ENCODE data around the gene RDH5. TPM values are rescaled to one million over a fixed set of nuclear protein-coding genes. Genes with fewer than 3 reads are reported as not detected.

The RDH5 gene
- total RNA-seq, 2 donors from 2014 or later: 12.9 to 13.8 TPM

DNA sequence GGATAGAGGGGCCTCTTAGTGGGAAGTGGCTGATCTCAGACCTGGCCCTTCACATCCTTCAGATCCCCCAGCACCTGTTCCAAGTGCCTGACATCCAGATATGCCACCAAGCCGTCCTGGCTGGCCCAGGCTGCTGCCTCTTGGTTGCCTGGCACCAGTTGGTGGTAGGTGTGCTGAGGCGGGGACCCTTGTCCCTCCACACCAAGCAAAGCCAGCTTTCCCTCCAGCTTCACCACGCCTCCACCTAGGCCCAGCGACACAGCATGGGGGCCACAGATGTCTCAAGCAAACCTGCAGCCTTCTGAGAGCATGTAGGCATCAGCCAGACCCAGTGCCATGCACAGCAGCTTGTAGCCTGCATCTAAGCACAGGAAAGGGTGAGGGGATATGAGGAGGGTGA is 12.1 kb downstream of the RDH5 start:
- no peaks in the 10 kb centered on the region for H3K27me3 Mint-ChIP-seq
- peaks cover 24% of the 10 kb centered on the region for H3K4me1 Mint-ChIP-seq
- no peak overlapping the region for H3K27ac Mint-ChIP-seq
- ATAC-seq (no peak), DNase-seq (no peak)
- H3K9me3 ChIP-seq (ENCODE audit: control insufficient read depth, low read length, poor library complexity, severe bottlenecking): no peaks in the 10 kb centered on the region
- no peaks in the 10 kb centered on the region for H3K36me3 Mint-ChIP-seq (ENCODE audit: low read depth)
- H3K4me3 Mint-ChIP-seq: no peak overlapping the region

DNA sequence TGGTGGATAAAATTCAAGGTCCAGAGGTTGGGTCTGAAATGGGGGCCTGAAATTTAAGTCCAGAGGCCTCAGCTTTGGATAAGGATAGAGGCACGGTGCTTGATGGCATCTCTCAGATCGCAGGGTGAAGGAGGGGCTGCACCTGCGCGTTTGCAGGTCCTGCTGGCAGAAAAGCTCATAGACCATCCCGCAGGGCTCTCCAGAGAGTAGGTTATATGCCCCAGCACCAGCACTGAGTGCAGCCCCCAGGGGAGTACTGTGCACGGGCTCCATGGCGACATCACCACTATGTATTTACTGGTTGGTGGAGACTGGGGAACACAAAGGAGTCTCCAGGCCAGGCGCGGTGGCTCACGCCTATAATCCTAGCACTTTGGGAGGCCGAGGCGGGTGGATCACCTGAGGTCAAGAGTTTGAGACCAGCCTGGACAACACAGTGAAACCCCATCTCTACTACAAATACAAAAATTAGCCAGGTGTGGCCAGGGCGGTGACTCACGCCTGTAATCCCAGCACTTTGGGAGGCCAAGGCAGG is 12.9 kb downstream of the RDH5 start:
- DNase-seq (no peak), ATAC-seq (no peak)
- no peaks in the 10 kb centered on the region for H3K9me3 ChIP-seq (ENCODE audit: control insufficient read depth, low read length, poor library complexity, severe bottlenecking)
- no peaks in the 10 kb centered on the region for H3K27me3 Mint-ChIP-seq
- H3K36me3 Mint-ChIP-seq (ENCODE audit: low read depth): no peaks in the 10 kb centered on the region
- no peak overlapping the region for H3K4me3 Mint-ChIP-seq
- H3K27ac Mint-ChIP-seq: no peak overlapping the region
- peaks cover 27% of the 10 kb centered on the region for H3K4me1 Mint-ChIP-seq

DNA sequence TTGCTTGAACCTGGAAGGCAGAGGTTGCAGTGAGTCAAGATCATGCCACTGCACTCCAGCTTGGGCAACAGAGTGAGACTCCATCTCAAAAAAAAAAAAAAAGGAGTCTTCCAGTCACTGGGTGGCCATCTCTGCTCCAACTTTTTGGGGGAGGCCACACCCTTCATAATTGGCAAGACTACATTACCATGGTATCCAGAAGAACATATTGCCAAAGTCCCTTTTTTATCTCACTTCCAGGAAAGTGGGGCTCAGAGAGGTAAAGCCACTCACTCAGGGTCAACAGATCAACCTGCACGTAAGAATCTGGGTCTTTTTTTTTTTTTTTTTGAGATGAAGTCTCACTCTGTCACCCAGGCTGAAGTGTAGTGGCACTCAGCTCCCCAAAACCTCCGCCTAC is 13.7 kb downstream of the RDH5 start:
- peaks cover 32% of the 10 kb centered on the region for H3K4me1 Mint-ChIP-seq
- ATAC-seq (no peak), DNase-seq (no peak)
- H3K27me3 Mint-ChIP-seq: no peaks in the 10 kb centered on the region
- no peaks in the 10 kb centered on the region for H3K9me3 ChIP-seq (ENCODE audit: control insufficient read depth, low read length, poor library complexity, severe bottlenecking)
- no peaks in the 10 kb centered on the region for H3K36me3 Mint-ChIP-seq (ENCODE audit: low read depth)
- no peak overlapping the region for H3K4me3 Mint-ChIP-seq
- no peak overlapping the region for H3K27ac Mint-ChIP-seq

GRCh38 chr12:55734595-55734994 is 14.4 kb downstream of the RDH5 start:
- no peaks in the 10 kb centered on the region for H3K36me3 Mint-ChIP-seq (ENCODE audit: low read depth)
- H3K4me1 Mint-ChIP-seq: peaks cover 30% of the 10 kb centered on the region
- H3K27me3 Mint-ChIP-seq: no peaks in the 10 kb centered on the region
- ATAC-seq (no peak), DNase-seq (no peak)
- H3K9me3 ChIP-seq (ENCODE audit: control insufficient read depth, low read length, poor library complexity, severe bottlenecking): no peaks in the 10 kb centered on the region
- H3K27ac Mint-ChIP-seq: peak overlapping the region; percentile 27
- H3K4me3 Mint-ChIP-seq: no peak overlapping the region

DNA sequence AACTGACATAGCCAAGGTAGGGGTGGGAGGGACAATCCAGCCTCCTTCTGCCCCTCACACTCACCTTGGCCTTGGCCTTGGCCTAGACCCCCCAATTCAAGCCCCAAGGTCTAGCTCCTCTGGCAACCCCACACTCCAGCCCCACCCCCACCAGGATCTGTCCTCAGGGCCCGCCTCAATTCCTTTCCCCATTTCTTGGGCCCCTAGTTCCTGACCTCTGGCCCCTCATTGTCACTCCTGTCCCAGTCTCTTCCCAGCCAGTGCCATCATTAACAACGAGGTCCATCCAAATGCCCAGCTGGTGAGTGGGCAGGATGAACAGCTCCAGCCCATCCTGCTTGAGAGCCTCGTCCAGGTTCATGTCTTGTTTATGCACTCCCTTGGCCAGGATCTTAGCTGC is 15.9 kb downstream of the RDH5 start:
- no peaks in the 10 kb centered on the region for H3K9me3 ChIP-seq (ENCODE audit: control insufficient read depth, low read length, poor library complexity, severe bottlenecking)
- H3K36me3 Mint-ChIP-seq (ENCODE audit: low read depth): no peaks in the 10 kb centered on the region
- no peak overlapping the region for H3K4me3 Mint-ChIP-seq
- H3K27ac Mint-ChIP-seq: no peak overlapping the region
- no peaks in the 10 kb centered on the region for H3K27me3 Mint-ChIP-seq
- H3K4me1 Mint-ChIP-seq: peaks cover 18% of the 10 kb centered on the region
- ATAC-seq (no peak), DNase-seq (no peak)

DNA sequence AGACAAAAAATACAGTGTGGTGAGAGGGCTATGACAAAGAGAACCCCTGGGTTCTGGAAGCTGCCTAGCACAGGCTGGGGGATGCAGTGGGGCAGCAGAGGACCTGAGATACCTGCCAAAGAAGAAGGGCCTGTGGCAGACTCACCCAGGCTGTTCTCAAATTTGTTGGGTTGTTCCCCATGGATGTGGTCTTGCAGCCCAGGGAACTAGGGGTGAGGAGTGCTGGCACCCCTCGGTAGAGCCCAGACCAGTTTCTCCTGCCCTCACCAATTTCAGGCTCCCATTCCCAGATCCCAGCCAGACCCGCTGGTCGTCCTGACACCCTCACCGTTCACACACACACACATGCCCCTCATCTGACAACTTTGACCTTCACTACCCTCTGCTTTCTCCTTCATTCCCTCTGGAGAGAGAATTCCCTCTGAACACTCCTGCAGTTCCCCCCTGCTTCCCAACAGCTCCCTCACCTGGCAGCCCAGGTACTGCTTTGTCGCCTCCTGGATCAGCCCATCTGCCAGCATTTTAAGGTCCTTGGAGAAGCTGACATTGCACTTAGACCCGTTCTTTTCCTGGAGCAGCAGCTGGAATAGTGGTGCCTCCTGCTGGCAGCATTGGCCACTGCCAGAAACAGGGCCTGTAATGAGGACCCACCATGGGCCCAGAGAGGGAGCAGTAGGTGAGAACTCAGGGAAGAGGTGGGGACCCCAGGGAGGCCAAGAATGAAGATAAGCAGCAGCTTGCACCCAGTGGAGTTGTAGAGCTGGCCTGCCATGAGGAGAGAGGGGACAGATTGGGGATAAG is 16.8 kb downstream of the RDH5 start:
- DNase-seq: peak in 2 of 3 donors; percentile 19 to 53
- Mint-ChIP-seq H3K4me1 (peaks cover 20% of the 10 kb centered on the region), H3K4me3 (peak overlapping the region; percentile 94), H3K27me3 (no peaks in the 10 kb centered on the region), H3K27ac (peak overlapping the region; percentile 90), H3K36me3 (ENCODE audit: low read depth) (no peaks in the 10 kb centered on the region)
- ATAC-seq: peak; percentile 53
- H3K9me3 ChIP-seq (ENCODE audit: control insufficient read depth, low read length, poor library complexity, severe bottlenecking): no peaks in the 10 kb centered on the region

- ATAC-seq: no peak
- H3K27ac Mint-ChIP-seq: peak overlapping the region; percentile 90
- H3K9me3 ChIP-seq (ENCODE audit: control insufficient read depth, low read length, poor library complexity, severe bottlenecking): no peaks in the 10 kb centered on the region
- H3K27me3 Mint-ChIP-seq: no peaks in the 10 kb centered on the region
- DNase-seq: no peak
- peak overlapping the region; percentile 94 for H3K4me3 Mint-ChIP-seq
- peaks cover 2% of the 10 kb centered on the region for H3K36me3 Mint-ChIP-seq (ENCODE audit: low read depth)
- H3K4me1 Mint-ChIP-seq: peaks cover 26% of the 10 kb centered on the region
These were observed 17.5 kb downstream of the RDH5 start for GRCh38 chr12:55737581-55738122.

DNA sequence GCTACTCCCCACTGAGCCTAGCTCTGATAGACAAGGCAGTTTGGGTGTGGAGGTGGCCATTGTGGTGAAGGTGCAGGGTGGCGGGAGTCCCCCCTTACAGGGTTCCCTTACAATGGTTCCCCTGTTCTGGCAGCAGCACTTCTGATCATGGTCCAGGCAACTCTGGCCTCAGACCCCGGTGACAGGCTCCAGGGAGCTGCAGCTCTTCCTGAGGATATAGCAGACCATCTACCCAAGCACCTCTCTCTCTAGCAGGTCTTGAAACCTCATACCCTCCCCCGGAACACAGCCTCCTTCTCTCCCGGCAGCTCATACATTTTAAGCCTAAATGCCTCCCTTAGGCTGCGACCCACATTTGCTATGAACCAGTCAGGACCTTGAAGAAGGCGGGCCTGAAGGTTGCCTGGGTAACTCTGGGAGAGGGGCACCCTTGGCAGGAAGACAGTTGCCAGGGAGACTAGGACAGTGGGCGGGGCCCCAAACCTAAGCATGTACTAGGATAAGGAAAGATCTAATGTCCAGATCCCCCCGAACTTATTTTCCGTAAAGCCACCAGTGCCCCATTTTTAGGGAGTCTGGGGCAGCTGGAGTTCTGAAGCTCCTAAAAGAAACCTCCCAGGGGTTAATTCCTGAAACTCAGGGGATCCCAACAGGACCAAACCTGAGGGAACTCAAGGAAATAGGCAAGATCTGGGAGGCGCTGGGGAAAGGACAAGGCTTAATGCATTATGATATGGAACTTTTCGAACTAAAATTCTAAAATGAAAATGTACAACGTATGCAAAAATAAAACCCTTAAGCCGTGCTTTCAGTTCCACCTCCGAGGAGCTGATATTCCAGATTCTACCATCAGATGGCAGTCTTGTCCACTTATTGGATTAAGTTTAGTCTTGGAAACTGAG is 18.2 kb downstream of the RDH5 start:
- DNase-seq: peak; percentile 51 to 77 (median 58)
- Mint-ChIP-seq H3K4me1 (peaks cover 28% of the 10 kb centered on the region), H3K36me3 (ENCODE audit: low read depth) (peaks cover 3% of the 10 kb centered on the region), H3K4me3 (peak overlapping the region; percentile 94), H3K27me3 (no peaks in the 10 kb centered on the region), H3K27ac (peak overlapping the region; percentile 90)
- H3K9me3 ChIP-seq (ENCODE audit: control insufficient read depth, low read length, poor library complexity, severe bottlenecking): no peaks in the 10 kb centered on the region
- peak; percentile 75 for ATAC-seq

DNA sequence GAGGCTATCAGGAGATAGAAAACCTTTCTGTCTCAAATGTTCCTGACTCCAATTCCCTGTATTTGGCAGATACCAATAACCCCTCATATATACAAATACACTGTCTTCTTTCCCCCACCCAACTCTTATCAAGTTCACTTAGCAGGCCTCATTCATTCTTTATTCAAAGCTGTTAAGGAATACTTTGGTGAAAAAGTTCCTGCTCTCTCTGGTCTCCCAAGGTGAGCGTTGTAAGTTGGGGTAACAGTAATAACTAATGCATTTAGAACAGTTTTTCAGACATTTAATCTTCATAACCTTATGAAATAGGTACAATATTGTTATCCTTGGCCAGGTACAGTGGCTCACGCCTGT is 18.8 kb downstream of the RDH5 start:
- DNase-seq (no peak), ATAC-seq (no peak)
- H3K9me3 ChIP-seq (ENCODE audit: control insufficient read depth, low read length, poor library complexity, severe bottlenecking): no peaks in the 10 kb centered on the region
- H3K27ac Mint-ChIP-seq: peak overlapping the region; percentile 90
- peaks cover 33% of the 10 kb centered on the region for H3K4me1 Mint-ChIP-seq
- H3K36me3 Mint-ChIP-seq (ENCODE audit: low read depth): peaks cover 3% of the 10 kb centered on the region
- peak overlapping the region; percentile 94 for H3K4me3 Mint-ChIP-seq
- no peaks in the 10 kb centered on the region for H3K27me3 Mint-ChIP-seq

DNA sequence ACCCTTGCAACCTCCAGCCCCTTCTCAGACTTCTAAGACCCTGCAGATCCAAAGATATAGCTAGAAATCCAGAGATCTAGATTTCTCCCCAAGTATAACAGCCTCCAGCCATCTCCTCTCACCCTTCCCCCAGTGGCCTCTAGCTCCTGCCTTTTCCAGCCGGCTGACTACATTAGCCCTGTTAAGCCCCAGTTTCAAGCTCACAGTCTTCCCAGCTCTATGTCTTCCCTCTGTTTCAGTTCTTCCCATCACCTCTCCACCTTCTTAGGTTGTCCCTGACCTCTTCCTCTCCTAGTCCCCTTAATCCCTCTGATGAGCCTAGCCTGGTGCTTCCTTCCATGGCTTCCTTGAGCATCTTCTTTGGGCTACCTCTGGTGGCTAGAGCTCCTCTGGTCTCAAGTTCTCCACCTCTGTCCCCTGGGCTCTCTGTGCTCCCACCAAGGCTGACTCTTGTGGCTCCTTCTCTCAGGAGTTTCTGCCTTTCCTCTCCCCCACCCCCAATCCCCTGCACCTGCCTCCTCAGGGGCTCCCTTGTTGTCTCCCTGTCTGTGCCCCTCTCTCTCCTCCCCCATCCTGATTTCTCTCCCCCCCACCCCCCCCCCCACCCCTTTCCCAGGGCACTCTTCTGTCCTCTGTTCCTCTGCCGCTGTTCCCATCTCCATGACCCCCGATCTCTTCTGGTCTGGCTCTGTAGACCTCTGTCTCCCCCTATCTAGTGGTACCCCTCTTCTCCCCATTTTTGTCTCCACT is 21.9 kb downstream of the RDH5 start:
- H3K4me3 Mint-ChIP-seq: peak overlapping the region; percentile 97
- H3K36me3 Mint-ChIP-seq (ENCODE audit: low read depth): peaks cover 3% of the 10 kb centered on the region
- DNase-seq (no peak), ATAC-seq (no peak)
- H3K27ac Mint-ChIP-seq: peak overlapping the region; percentile 88
- no peaks in the 10 kb centered on the region for H3K27me3 Mint-ChIP-seq
- H3K4me1 Mint-ChIP-seq: peaks cover 55% of the 10 kb centered on the region
- no peaks in the 10 kb centered on the region for H3K9me3 ChIP-seq (ENCODE audit: control insufficient read depth, low read length, poor library complexity, severe bottlenecking)

GRCh38 chr12:55742719-55743405 is 22.7 kb downstream of the RDH5 start, which contains the start of gene GDF11:
GDF11 (plus strand) TSS chr12:55743122; CDS start chr12:55743317, 195 bp downstream.
- ATAC-seq (peak; percentile 69), DNase-seq (peak; percentile 53 to 71 (median 68))
- H3K4me3 Mint-ChIP-seq: peak within 1 kb of the TSS; percentile 97
- H3K9me3 ChIP-seq (ENCODE audit: control insufficient read depth, low read length, poor library complexity, severe bottlenecking): no peaks in the 10 kb centered on the region
- H3K4me1 Mint-ChIP-seq: peaks cover 56% of the 10 kb centered on the region
- peak within 1 kb of the TSS; percentile 90 for H3K27ac Mint-ChIP-seq
- H3K36me3 Mint-ChIP-seq (ENCODE audit: low read depth): peaks cover 3% of the 10 kb centered on the region
- H3K27me3 Mint-ChIP-seq: no peaks in the 10 kb centered on the region

Data from T-helper 17 cell (primary cell).